Ectodermal cell (in vitro differentiated cells): Measurements from ENCODE around the gene S1PR1.
"Not testable (repeated sequence)": the region's sequence is repeated elsewhere in the genome, so short reads cannot be mapped to it uniquely, and the experiment has no call there.

Experiments
- H3K27ac ChIP-seq: 2 replicates; pipeline ENCODE4 v1.7.0; 2013; ENCODE audit warnings: mild to moderate bottlenecking, low read depth, low read length; ENCODE audit not compliant: insufficient read depth, poor library complexity, severe bottlenecking
- H3K27me3 ChIP-seq: 2 replicates; pipeline ENCODE4 v1.7.0; 2013; ENCODE audit warnings: mild to moderate bottlenecking, low read length; ENCODE audit not compliant: insufficient read depth, control insufficient read depth, poor library complexity, severe bottlenecking
- H3K36me3 ChIP-seq: one replicate; pipeline ENCODE4 v1.7.0; 2013; ENCODE audit warnings: low read length; ENCODE audit not compliant: control insufficient read depth, insufficient read depth
- H3K4me1 ChIP-seq: one replicate; pipeline ENCODE4 v1.7.0; 2013; ENCODE audit warnings: low read length; ENCODE audit not compliant: control insufficient read depth, insufficient read depth
- H3K4me3 ChIP-seq: 2 replicates; pipeline ENCODE4 v1.7.0; 2013; ENCODE audit warnings: low read depth, low read length, control low read depth; ENCODE audit not compliant: insufficient read depth
- H3K9me3 ChIP-seq: 2 replicates; pipeline ENCODE4 v1.7.0; 2013; ENCODE audit warnings: mild to moderate bottlenecking, low read length, moderate library complexity; ENCODE audit not compliant: control insufficient read depth
- WGBS, 2 experiments: methylation state at CpG; one replicate each; pipeline ENCODE4 v1.1.7; 2013; ENCODE audit warnings: missing lambda C conversion rate in 2 of 2; 5-methylcytosine and 5-hydroxymethylcytosine counted together

S1PR1 gene

GRCh38 chr1:101199637-101199982 lies 37.2 kb upstream of the S1PR1 start:
- Histone ChIP-seq H3K4me1 (no peaks in the 10 kb centered on the region), H3K27ac (no peak overlapping the region), H3K36me3 (no peaks in the 10 kb centered on the region), H3K4me3 (no peak overlapping the region), H3K27me3 (no peaks in the 10 kb centered on the region), H3K9me3 (no peaks in the 10 kb centered on the region)
- 92 to 95% methylated on average over 1 of the region's 1 CpG for WGBS, 2 experiments

- WGBS, 2 experiments = 82 to 85% methylated on average over 2 of the region's 2 CpGs
Measured at GRCh38 chr1:101200513-101200912, 36.3 kb upstream of the S1PR1 start.

GRCh38 chr1:101203820-101204540 lies 32.8 kb upstream of the S1PR1 start:
- Histone ChIP-seq H3K36me3 (no peaks in the 10 kb centered on the region), H3K9me3 (no peaks in the 10 kb centered on the region), H3K27ac (no peak overlapping the region), H3K4me1 (no peaks in the 10 kb centered on the region), H3K27me3 (no peaks in the 10 kb centered on the region), H3K4me3 (no peak overlapping the region)
- 91 to 92% methylated on average over 6 of the region's 6 CpGs for WGBS, 2 experiments

More at GRCh38 chr1:101200513-101200912, 36.3 kb upstream of the S1PR1 start:
- no peaks in the 10 kb centered on the region for H3K4me1 ChIP-seq
- no peaks in the 10 kb centered on the region for H3K9me3 ChIP-seq
- H3K27ac ChIP-seq = no peak overlapping the region
- H3K27me3 ChIP-seq = no peaks in the 10 kb centered on the region
- H3K36me3 ChIP-seq = no peaks in the 10 kb centered on the region
- no peak overlapping the region for H3K4me3 ChIP-seq

- no peak overlapping the region for H3K27ac ChIP-seq
- H3K4me1 ChIP-seq = no peaks in the 10 kb centered on the region
- no peak overlapping the region for H3K4me3 ChIP-seq
Measured at GRCh38 chr1:101205457-101205856, 31.4 kb upstream of the S1PR1 start.

GRCh38 chr1:101206139-101206538 lies 30.7 kb upstream of the S1PR1 start:
- WGBS, 2 experiments = 85 to 96% methylated on average over 3 to 4 of the region's 4 CpGs
- H3K4me3 ChIP-seq, H3K4me1 ChIP-seq, H3K9me3 ChIP-seq, H3K27ac ChIP-seq, H3K27me3 ChIP-seq, H3K36me3 ChIP-seq: not testable (repeated sequence)

More at GRCh38 chr1:101205457-101205856, 31.4 kb upstream of the S1PR1 start:
- Histone ChIP-seq H3K9me3 (no peaks in the 10 kb centered on the region), H3K27me3 (no peaks in the 10 kb centered on the region), H3K36me3 (no peaks in the 10 kb centered on the region)

- H3K4me3 ChIP-seq, H3K4me1 ChIP-seq, H3K27ac ChIP-seq, H3K27me3 ChIP-seq, H3K9me3 ChIP-seq, H3K36me3 ChIP-seq: not testable (repeated sequence)
- WGBS, 2 experiments = 86 to 92% methylated on average over 8 to 9 of the region's 9 CpGs
Measured at GRCh38 chr1:101207271-101207670, 29.5 kb upstream of the S1PR1 start.

GRCh38 chr1:101207891-101208290 lies 28.9 kb upstream of the S1PR1 start:
- no peaks in the 10 kb centered on the region for H3K4me1 ChIP-seq
- whole genome bisulfite sequencing, 2 experiments = 93 to 94% methylated on average over 2 of the region's 2 CpGs
- no peaks in the 10 kb centered on the region for H3K27me3 ChIP-seq
- no peaks in the 10 kb centered on the region for H3K9me3 ChIP-seq
- no peak overlapping the region for H3K27ac ChIP-seq
- H3K4me3 ChIP-seq = no peak overlapping the region
- H3K36me3 ChIP-seq = no peaks in the 10 kb centered on the region

GRCh38 chr1:101215363-101216011 lies 21.3 kb upstream of the S1PR1 start:
- WGBS, 2 experiments = 88 to 95% methylated on average over 6 of the region's 6 CpGs
- Histone ChIP-seq H3K27me3 (no peaks in the 10 kb centered on the region), H3K27ac (no peak overlapping the region), H3K9me3 (no peaks in the 10 kb centered on the region), H3K4me1 (no peaks in the 10 kb centered on the region), H3K36me3 (no peaks in the 10 kb centered on the region), H3K4me3 (no peak overlapping the region)

GRCh38 chr1:101216623-101217022 lies 20.2 kb upstream of the S1PR1 start:
- no peaks in the 10 kb centered on the region for H3K36me3 ChIP-seq
- no peaks in the 10 kb centered on the region for H3K9me3 ChIP-seq
- H3K4me3 ChIP-seq = no peak overlapping the region
- no peaks in the 10 kb centered on the region for H3K4me1 ChIP-seq
- no peaks in the 10 kb centered on the region for H3K27me3 ChIP-seq
- WGBS, 2 experiments = 89 to 94% methylated on average over 2 of the region's 2 CpGs
- no peak overlapping the region for H3K27ac ChIP-seq

- Histone ChIP-seq H3K36me3 (no peaks in the 10 kb centered on the region), H3K27ac (no peak overlapping the region), H3K9me3 (no peaks in the 10 kb centered on the region), H3K27me3 (no peaks in the 10 kb centered on the region), H3K4me1 (no peaks in the 10 kb centered on the region), H3K4me3 (no peak overlapping the region)
- WGBS, 2 experiments = 86 to 93% methylated on average over 3 of the region's 3 CpGs
Measured at GRCh38 chr1:101217148-101217547, 19.7 kb upstream of the S1PR1 start.
